Measurements from ENCODE around the gene SGMS1.

Gene SGMS1

DNA sequence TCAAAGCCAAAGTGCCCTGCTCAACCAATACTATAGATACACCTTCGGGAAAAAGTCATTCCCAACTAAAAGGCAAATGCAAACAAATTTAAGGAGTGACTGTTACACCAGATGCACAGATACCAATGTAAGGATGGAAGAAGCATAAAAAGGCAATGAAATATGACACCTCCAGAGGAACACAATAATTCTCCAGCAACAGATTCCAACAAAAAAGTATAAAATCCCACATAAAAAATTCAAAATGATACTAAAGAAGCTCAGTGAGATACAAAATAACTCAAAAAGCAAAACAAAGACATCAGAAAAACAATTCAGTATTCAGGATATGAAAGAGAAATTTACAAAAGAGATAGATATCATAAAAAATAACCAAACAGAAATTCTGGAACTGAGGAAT, 328.4 kb downstream of the SGMS1 start:
- no peak for ATAC-seq
- no peak for TF ChIP-seq CSDC2 (CRISPR knock-in tag; IDR thresholded peaks at IDR 0.05)
- no peak for TF ChIP-seq ZC3H10 (CRISPR knock-in tag; IDR thresholded peaks at IDR 0.05)
- TF ChIP-seq, protein P1, sequence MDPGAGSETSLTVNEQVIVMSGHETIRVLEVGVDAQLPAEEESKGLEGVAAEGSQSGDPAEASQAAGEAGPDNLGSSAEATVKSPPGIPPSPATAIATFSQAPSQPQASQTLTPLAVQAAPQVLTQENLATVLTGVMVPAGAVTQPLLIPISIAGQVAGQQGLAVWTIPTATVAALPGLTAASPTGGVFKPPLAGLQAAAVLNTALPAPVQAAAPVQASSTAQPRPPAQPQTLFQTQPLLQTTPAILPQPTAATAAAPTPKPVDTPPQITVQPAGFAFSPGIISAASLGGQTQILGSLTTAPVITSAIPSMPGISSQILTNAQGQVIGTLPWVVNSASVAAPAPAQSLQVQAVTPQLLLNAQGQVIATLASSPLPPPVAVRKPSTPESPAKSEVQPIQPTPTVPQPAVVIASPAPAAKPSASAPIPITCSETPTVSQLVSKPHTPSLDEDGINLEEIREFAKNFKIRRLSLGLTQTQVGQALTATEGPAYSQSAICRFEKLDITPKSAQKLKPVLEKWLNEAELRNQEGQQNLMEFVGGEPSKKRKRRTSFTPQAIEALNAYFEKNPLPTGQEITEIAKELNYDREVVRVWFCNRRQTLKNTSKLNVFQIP (CRISPR knock-in tag; IDR thresholded peaks at IDR 0.05; ENCODE audit: borderline replicate concordance, low read depth): no peak
- TF ChIP-seq, protein P2, sequence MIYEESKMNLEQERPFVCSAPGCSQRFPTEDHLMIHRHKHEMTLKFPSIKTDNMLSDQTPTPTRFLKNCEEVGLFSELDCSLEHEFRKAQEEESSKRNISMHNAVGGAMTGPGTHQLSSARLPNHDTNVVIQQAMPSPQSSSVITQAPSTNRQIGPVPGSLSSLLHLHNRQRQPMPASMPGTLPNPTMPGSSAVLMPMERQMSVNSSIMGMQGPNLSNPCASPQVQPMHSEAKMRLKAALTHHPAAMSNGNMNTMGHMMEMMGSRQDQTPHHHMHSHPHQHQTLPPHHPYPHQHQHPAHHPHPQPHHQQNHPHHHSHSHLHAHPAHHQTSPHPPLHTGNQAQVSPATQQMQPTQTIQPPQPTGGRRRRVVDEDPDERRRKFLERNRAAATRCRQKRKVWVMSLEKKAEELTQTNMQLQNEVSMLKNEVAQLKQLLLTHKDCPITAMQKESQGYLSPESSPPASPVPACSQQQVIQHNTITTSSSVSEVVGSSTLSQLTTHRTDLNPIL (CRISPR knock-in tag; IDR thresholded peaks at IDR 0.05; ENCODE audit: low read depth): no peak
- TF ChIP-seq ZNF8 (CRISPR knock-in tag; IDR thresholded peaks at IDR 0.05): no peak
- TF ChIP-seq TOX (CRISPR knock-in tag; IDR thresholded peaks at IDR 0.05; ENCODE audit: borderline replicate concordance): no peak
- TF ChIP-seq ESRRG (CRISPR knock-in tag; IDR thresholded peaks at IDR 0.05): no peak
- no peak for TF ChIP-seq ISL1 (CRISPR knock-in tag; IDR thresholded peaks at IDR 0.05)
- no peak for TF ChIP-seq RARB (CRISPR knock-in tag; IDR thresholded peaks at IDR 0.05)
- TF ChIP-seq GLIS3 (CRISPR knock-in tag; IDR thresholded peaks at IDR 0.05): no peak
- no peak for TF ChIP-seq BACH2 (CRISPR knock-in tag; IDR thresholded peaks at IDR 0.05; ENCODE audit: borderline replicate concordance)

DNA sequence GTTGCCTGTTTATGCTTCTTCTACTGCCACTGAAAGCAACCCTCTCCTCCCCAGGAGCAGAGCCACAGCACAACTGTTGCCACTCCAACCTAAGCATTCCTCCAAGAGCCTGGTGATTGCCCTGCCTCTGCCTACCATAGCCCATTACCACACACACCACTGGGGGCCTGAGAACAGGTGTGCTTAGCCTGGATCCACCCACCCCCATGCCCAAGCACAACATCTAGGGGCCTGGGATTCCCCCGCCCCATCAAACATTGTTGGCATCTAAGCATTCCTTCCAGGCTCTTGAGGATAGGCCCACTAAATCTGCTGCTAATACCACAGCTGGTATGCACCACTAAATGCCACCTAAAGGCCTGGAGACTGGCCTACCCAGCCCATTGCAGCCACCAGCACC, 329.2 kb downstream of the SGMS1 start:
- no peak for ATAC-seq
- no peak for TF ChIP-seq ZNF70 (CRISPR knock-in tag; IDR thresholded peaks at IDR 0.05)
- no peak for TF ChIP-seq TCF4 (CRISPR knock-in tag; IDR thresholded peaks at IDR 0.05; ENCODE audit: borderline replicate concordance)
- no peak for TF ChIP-seq BACH2 (CRISPR knock-in tag; IDR thresholded peaks at IDR 0.05; ENCODE audit: borderline replicate concordance)
- TF ChIP-seq, protein P3, sequence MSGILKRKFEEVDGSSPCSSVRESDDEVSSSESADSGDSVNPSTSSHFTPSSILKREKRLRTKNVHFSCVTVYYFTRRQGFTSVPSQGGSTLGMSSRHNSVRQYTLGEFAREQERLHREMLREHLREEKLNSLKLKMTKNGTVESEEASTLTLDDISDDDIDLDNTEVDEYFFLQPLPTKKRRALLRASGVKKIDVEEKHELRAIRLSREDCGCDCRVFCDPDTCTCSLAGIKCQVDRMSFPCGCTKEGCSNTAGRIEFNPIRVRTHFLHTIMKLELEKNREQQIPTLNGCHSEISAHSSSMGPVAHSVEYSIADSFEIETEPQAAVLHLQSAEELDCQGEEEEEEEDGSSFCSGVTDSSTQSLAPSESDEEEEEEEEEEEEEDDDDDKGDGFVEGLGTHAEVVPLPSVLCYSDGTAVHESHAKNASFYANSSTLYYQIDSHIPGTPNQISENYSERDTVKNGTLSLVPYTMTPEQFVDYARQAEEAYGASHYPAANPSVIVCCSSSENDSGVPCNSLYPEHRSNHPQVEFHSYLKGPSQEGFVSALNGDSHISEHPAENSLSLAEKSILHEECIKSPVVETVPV (CRISPR knock-in tag; IDR thresholded peaks at IDR 0.05): no peak
- no peak for TF ChIP-seq ZC3H10 (CRISPR knock-in tag; IDR thresholded peaks at IDR 0.05)
- TF ChIP-seq, protein P2 (CRISPR knock-in tag; IDR thresholded peaks at IDR 0.05; ENCODE audit: low read depth): no peak
- TF ChIP-seq, protein P1 (CRISPR knock-in tag; IDR thresholded peaks at IDR 0.05; ENCODE audit: borderline replicate concordance, low read depth): no peak

DNA sequence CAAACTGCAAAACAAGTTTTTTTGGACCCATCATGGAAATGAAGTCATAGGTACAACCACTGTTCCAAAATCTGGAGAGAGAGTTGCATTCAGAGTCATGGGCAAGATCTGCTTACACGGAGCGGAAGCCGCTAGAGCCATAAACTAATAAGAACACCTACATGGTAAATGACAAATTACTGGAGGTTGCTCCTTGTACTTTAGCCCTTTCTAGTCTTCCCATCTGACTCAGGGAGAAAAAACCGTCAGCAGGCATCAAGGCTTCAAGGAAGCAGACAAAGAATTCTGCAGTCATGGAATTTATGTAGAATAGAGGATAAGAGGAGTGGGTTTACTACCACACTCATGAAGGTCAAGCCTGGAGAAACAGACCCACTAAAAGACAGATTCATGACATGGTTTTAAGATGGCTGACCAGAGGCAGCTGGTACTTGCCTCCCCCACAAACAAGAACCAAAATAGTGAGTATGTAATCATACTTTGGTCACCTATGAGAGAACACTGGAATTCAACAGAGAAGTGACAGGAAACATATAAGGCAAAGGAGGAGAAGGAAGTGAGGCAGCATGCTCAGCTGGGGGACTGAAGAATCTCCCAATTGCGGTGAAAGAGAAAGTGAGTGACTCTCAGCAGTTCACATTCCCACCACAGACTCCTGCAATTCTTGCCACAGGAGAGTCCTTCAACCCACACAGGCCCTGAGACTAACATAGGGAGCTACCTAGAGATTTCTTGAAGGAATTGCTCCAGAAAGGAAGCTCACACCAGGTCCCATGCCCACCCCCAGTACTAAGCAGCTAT, 330.0 kb downstream of the SGMS1 start:
- ATAC-seq: no peak
- TF ChIP-seq TOX (CRISPR knock-in tag; IDR thresholded peaks at IDR 0.05; ENCODE audit: borderline replicate concordance): no peak
- TF ChIP-seq ARNTL (CRISPR knock-in tag; IDR thresholded peaks at IDR 0.05; ENCODE audit: borderline replicate concordance, low read depth): no peak
- TF ChIP-seq OSR1 (CRISPR knock-in tag; IDR thresholded peaks at IDR 0.05): no peak
- TF ChIP-seq, protein P2 (CRISPR knock-in tag; IDR thresholded peaks at IDR 0.05; ENCODE audit: low read depth): no peak
- TF ChIP-seq ZC3H10 (CRISPR knock-in tag; IDR thresholded peaks at IDR 0.05): no peak
- TF ChIP-seq ZNF8 (CRISPR knock-in tag; IDR thresholded peaks at IDR 0.05): no peak
- no peak for TF ChIP-seq PPARA (CRISPR knock-in tag; IDR thresholded peaks at IDR 0.05; ENCODE audit: borderline replicate concordance)
- no peak for TF ChIP-seq SNAI2 (CRISPR knock-in tag; IDR thresholded peaks at IDR 0.05)
- no peak for TF ChIP-seq ZFP3 (CRISPR knock-in tag; IDR thresholded peaks at IDR 0.05)
- TF ChIP-seq, protein P3 (CRISPR knock-in tag; IDR thresholded peaks at IDR 0.05): no peak
- TF ChIP-seq, protein P4, sequence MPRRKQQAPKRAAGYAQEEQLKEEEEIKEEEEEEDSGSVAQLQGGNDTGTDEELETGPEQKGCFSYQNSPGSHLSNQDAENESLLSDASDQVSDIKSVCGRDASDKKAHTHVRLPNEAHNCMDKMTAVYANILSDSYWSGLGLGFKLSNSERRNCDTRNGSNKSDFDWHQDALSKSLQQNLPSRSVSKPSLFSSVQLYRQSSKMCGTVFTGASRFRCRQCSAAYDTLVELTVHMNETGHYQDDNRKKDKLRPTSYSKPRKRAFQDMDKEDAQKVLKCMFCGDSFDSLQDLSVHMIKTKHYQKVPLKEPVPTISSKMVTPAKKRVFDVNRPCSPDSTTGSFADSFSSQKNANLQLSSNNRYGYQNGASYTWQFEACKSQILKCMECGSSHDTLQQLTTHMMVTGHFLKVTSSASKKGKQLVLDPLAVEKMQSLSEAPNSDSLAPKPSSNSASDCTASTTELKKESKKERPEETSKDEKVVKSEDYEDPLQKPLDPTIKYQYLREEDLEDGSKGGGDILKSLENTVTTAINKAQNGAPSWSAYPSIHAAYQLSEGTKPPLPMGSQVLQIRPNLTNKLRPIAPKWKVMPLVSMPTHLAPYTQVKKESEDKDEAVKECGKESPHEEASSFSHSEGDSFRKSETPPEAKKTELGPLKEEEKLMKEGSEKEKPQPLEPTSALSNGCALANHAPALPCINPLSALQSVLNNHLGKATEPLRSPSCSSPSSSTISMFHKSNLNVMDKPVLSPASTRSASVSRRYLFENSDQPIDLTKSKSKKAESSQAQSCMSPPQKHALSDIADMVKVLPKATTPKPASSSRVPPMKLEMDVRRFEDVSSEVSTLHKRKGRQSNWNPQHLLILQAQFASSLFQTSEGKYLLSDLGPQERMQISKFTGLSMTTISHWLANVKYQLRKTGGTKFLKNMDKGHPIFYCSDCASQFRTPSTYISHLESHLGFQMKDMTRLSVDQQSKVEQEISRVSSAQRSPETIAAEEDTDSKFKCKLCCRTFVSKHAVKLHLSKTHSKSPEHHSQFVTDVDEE (CRISPR knock-in tag; IDR thresholded peaks at IDR 0.05): no peak
- TF ChIP-seq CSDC2 (CRISPR knock-in tag; IDR thresholded peaks at IDR 0.05): no peak
- no peak for TF ChIP-seq BACH2 (CRISPR knock-in tag; IDR thresholded peaks at IDR 0.05; ENCODE audit: borderline replicate concordance)
- TF ChIP-seq TCF4 (CRISPR knock-in tag; IDR thresholded peaks at IDR 0.05; ENCODE audit: borderline replicate concordance): no peak
- no peak for TF ChIP-seq ZNF565 (CRISPR knock-in tag; conservative IDR thresholded peaks at IDR 0.05; ENCODE audit: low read depth)

Data from SK-N-SH treated with all-trans-retinoic acid at 6 μM for 48 hours (cell line).